ENCODE data around the gene AKAP13. TPM values are rescaled to one million over a fixed set of nuclear protein-coding genes. Genes with fewer than 3 reads are reported as not detected.

The AKAP13 gene
- polyA plus RNA-seq, 1 donor from 2014 or later = 10.0 TPM

DNA sequence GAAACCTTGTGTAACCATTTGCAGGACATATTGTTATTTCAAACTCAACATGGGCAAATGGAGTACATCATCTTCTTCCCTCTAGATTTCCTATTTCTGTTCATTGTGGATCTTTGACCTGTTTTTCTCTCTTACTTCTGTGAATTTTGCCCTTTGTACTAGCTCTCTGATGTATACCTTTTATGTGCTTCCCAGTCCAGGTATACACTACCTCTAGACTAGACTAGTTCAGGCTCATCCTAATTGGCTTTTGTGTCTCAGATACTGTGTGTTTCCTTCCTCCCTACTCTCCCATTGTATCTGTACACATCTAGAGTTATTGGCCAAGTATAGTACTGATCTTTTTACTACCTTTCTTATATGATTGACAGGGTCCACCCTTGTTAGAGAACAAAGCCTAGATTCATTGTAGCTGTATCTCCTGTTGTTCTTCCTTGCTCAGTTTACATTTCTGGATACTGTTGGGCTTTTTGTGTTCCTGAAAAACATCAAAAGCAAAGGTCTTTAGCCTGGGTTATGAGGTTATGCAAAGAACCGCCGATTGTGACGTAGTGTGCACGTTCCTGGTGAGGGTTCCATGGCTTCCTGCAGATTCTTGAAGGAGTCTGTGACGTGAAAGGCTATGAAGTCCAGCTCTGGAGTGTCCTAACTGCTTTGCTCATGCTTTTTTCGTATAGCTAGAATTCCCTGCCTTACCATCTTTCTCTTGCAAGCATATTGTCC, 247.0 kb downstream of the AKAP13 start:
- Histone ChIP-seq H3K9ac (ENCODE audit: low read length) (no peak overlapping the region), H3K36me3 (ENCODE audit: insufficient read depth, low read length) (no peaks in the 10 kb centered on the region), H3K27me3 (ENCODE audit: insufficient read depth, low read depth, low read length) (no peaks in the 10 kb centered on the region), H3F3A (ENCODE audit: insufficient read depth, low read length, poor library complexity, severe bottlenecking) (no peaks in the 10 kb centered on the region), H3K4me2 (ENCODE audit: low read length) (no peak overlapping the region), H2AFZ (ENCODE audit: low read depth, low read length) (no peak overlapping the region), H3K4me3 (ENCODE audit: low read length) (no peak overlapping the region), H3K9me2 (ENCODE audit: insufficient read depth, low read length) (no peaks in the 10 kb centered on the region), H3K9me3 (ENCODE audit: low read length) (no peaks in the 10 kb centered on the region), H3K27ac (ENCODE audit: low read length) (no peak overlapping the region), H4K20me1 (ENCODE audit: insufficient read depth) (no peaks in the 10 kb centered on the region), H3K79me2 (replicated peaks; ENCODE audit: insufficient read depth, low read length) (peaks cover 18% of the 10 kb centered on the region)
- TF ChIP-seq POLR2AphosphoS5 (IDR thresholded peaks at IDR 0.05) (no peak), TAF1 (IDR thresholded peaks at IDR 0.05; ENCODE audit: low read depth) (no peak), RAD21 (conservative IDR thresholded peaks at IDR 0.05) (no peak), MXI1 (conservative IDR thresholded peaks at IDR 0.05; ENCODE audit: poor library complexity, severe bottlenecking) (no peak), EP300 (conservative IDR thresholded peaks at IDR 0.05; ENCODE audit: poor library complexity, severe bottlenecking) (no peak), REST (IDR thresholded peaks at IDR 0.05; ENCODE audit: borderline replicate concordance) (no peak), EZH2 (IDR thresholded peaks at IDR 0.05; ENCODE audit: borderline replicate concordance, insufficient read depth, low read length, poor library complexity, severe bottlenecking) (no peak), SMC3 (conservative IDR thresholded peaks at IDR 0.05; ENCODE audit: poor library complexity) (no peak)
- TF ChIP-seq, protein P1, sequence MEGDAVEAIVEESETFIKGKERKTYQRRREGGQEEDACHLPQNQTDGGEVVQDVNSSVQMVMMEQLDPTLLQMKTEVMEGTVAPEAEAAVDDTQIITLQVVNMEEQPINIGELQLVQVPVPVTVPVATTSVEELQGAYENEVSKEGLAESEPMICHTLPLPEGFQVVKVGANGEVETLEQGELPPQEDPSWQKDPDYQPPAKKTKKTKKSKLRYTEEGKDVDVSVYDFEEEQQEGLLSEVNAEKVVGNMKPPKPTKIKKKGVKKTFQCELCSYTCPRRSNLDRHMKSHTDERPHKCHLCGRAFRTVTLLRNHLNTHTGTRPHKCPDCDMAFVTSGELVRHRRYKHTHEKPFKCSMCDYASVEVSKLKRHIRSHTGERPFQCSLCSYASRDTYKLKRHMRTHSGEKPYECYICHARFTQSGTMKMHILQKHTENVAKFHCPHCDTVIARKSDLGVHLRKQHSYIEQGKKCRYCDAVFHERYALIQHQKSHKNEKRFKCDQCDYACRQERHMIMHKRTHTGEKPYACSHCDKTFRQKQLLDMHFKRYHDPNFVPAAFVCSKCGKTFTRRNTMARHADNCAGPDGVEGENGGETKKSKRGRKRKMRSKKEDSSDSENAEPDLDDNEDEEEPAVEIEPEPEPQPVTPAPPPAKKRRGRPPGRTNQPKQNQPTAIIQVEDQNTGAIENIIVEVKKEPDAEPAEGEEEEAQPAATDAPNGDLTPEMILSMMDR (IDR thresholded peaks at IDR 0.05; ENCODE audit: poor library complexity, severe bottlenecking) = no peak

- H3K36me3 ChIP-seq (ENCODE audit: insufficient read depth, low read length) = no peaks in the 10 kb centered on the region
- no peaks in the 10 kb centered on the region for H3F3A ChIP-seq (ENCODE audit: insufficient read depth, low read length, poor library complexity, severe bottlenecking)
- no peak overlapping the region for H2AFZ ChIP-seq (ENCODE audit: low read depth, low read length)
- no peak overlapping the region for H3K9ac ChIP-seq (ENCODE audit: low read length)
- H3K4me2 ChIP-seq (ENCODE audit: low read length) = no peak overlapping the region
- H3K79me2 ChIP-seq (replicated peaks; ENCODE audit: insufficient read depth, low read length) = peaks cover 4% of the 10 kb centered on the region
- no peaks in the 10 kb centered on the region for H3K9me3 ChIP-seq (ENCODE audit: low read length)
- H3K9me2 ChIP-seq (ENCODE audit: insufficient read depth, low read length) = no peaks in the 10 kb centered on the region
- H3K27ac ChIP-seq (ENCODE audit: low read length) = no peak overlapping the region
- H3K27me3 ChIP-seq (ENCODE audit: insufficient read depth, low read depth, low read length) = no peaks in the 10 kb centered on the region
- H3K4me3 ChIP-seq (ENCODE audit: low read length) = no peak overlapping the region
- TF ChIP-seq EP300 (conservative IDR thresholded peaks at IDR 0.05; ENCODE audit: poor library complexity, severe bottlenecking) (no peak), SMC3 (conservative IDR thresholded peaks at IDR 0.05; ENCODE audit: poor library complexity) (no peak), REST (IDR thresholded peaks at IDR 0.05; ENCODE audit: borderline replicate concordance) (no peak), MXI1 (conservative IDR thresholded peaks at IDR 0.05; ENCODE audit: poor library complexity, severe bottlenecking) (no peak), RAD21 (conservative IDR thresholded peaks at IDR 0.05) (no peak), POLR2AphosphoS5 (IDR thresholded peaks at IDR 0.05) (no peak), TAF1 (IDR thresholded peaks at IDR 0.05; ENCODE audit: low read depth) (no peak)
- TF ChIP-seq, protein P1 (IDR thresholded peaks at IDR 0.05; ENCODE audit: poor library complexity, severe bottlenecking) = no peak
- no peaks in the 10 kb centered on the region for H4K20me1 ChIP-seq (ENCODE audit: insufficient read depth)
Measured at GRCh38 chr15:85630311-85630710, 249.9 kb downstream of the AKAP13 start.

Data from neural cell (in vitro differentiated cells).